HL-60 (cell line): ENCODE data around the gene MIA3.
"Not testable (repeated sequence)": the region's sequence is repeated elsewhere in the genome, so short reads cannot be mapped to it uniquely, and the experiment has no call there.

Source experiments
- GABPA ChIP-seq: IDR thresholded peaks from 2 replicates; pipeline ENCODE4 v1.6.1; 2012; ENCODE audit warnings: low read depth
- POLR2AphosphoS5 ChIP-seq: IDR thresholded peaks from 2 replicates; pipeline ENCODE4 v1.6.1; 2012; ENCODE audit warnings: low read depth
- SPI1 ChIP-seq: IDR thresholded peaks from 2 replicates; pipeline ENCODE4 v1.6.1; 2012; ENCODE audit warnings: low read depth, mild to moderate bottlenecking, borderline replicate concordance
- TF ChIP-seq, protein P1 (sequence below): IDR thresholded peaks from one replicate; pipeline ENCODE4 v1.5.1; 2011; ENCODE audit warnings: low read length, control low read depth, inconsistent platforms; ENCODE audit not compliant: insufficient read depth
- TF ChIP-seq, protein P2 (sequence below): IDR thresholded peaks from 2 replicates; pipeline ENCODE4 v1.6.1; 2012; ENCODE audit warnings: low read depth; ENCODE audit not compliant: insufficient replicate concordance

DNA sequence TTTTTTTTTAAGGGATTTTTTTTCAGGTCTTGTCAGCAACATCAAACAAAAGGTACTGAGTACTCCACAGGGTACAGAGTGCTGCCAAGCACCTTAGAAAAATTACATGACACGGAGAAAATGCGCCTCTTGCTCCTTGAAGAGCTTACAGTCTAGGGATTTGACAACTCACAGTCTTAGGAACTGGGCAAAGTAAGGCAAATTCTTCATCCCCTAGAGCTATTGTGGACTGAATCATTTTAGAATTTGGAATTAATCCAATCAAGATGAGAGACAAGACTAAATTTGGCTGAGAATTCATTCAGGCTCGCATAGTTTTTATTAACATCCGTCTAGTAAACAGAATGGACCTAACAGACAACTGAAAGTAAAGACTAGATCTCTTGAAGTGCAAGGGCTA is 50.3 kb downstream of the MIA3 start:
- TF ChIP-seq, protein P1, sequence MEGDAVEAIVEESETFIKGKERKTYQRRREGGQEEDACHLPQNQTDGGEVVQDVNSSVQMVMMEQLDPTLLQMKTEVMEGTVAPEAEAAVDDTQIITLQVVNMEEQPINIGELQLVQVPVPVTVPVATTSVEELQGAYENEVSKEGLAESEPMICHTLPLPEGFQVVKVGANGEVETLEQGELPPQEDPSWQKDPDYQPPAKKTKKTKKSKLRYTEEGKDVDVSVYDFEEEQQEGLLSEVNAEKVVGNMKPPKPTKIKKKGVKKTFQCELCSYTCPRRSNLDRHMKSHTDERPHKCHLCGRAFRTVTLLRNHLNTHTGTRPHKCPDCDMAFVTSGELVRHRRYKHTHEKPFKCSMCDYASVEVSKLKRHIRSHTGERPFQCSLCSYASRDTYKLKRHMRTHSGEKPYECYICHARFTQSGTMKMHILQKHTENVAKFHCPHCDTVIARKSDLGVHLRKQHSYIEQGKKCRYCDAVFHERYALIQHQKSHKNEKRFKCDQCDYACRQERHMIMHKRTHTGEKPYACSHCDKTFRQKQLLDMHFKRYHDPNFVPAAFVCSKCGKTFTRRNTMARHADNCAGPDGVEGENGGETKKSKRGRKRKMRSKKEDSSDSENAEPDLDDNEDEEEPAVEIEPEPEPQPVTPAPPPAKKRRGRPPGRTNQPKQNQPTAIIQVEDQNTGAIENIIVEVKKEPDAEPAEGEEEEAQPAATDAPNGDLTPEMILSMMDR: not testable (repeated sequence)
- not testable (repeated sequence) for TF ChIP-seq POLR2AphosphoS5, SPI1, GABPA
- TF ChIP-seq, protein P2, sequence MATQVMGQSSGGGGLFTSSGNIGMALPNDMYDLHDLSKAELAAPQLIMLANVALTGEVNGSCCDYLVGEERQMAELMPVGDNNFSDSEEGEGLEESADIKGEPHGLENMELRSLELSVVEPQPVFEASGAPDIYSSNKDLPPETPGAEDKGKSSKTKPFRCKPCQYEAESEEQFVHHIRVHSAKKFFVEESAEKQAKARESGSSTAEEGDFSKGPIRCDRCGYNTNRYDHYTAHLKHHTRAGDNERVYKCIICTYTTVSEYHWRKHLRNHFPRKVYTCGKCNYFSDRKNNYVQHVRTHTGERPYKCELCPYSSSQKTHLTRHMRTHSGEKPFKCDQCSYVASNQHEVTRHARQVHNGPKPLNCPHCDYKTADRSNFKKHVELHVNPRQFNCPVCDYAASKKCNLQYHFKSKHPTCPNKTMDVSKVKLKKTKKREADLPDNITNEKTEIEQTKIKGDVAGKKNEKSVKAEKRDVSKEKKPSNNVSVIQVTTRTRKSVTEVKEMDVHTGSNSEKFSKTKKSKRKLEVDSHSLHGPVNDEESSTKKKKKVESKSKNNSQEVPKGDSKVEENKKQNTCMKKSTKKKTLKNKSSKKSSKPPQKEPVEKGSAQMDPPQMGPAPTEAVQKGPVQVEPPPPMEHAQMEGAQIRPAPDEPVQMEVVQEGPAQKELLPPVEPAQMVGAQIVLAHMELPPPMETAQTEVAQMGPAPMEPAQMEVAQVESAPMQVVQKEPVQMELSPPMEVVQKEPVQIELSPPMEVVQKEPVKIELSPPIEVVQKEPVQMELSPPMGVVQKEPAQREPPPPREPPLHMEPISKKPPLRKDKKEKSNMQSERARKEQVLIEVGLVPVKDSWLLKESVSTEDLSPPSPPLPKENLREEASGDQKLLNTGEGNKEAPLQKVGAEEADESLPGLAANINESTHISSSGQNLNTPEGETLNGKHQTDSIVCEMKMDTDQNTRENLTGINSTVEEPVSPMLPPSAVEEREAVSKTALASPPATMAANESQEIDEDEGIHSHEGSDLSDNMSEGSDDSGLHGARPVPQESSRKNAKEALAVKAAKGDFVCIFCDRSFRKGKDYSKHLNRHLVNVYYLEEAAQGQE: not testable (repeated sequence)
